HCT116 (cell line): Measurements from ENCODE around the gene RAD51D. TPM values are rescaled to one million over a fixed set of nuclear protein-coding genes. Genes with fewer than 3 reads are reported as not detected.

Source experiments
- ATAC-seq: fragments of 200-7000 bp; cut with Tn5 transposase; 2 replicates; pipeline ENCODE4 v1.9.1; 2020; ENCODE audit warnings: mild to moderate bottlenecking, moderate library complexity
- BruUV-seq: library from RNA; stranded (reverse); fragments of 400-500 nt; replicated peaks from 2 replicates; lab custom pipeline; 2021; lab: Mats Ljungman, UMichigan
- CTCF ChIA-PET: fragments of 300-600 bp; sonication (Branson Sonifier 250); formaldehyde crosslinking; loops from one replicate; lab custom pipeline; 2021; ENCODE audit warnings: antibody characterized with exemption; lab: Charles Lee
- POLR2A ChIA-PET: fragments of 300-600, 350-600 bp; sonication (Branson Sonifier 250); formaldehyde crosslinking; loops from one replicate; lab custom pipeline; 2021; ENCODE audit warnings: antibody characterized with exemption; lab: Charles Lee
- RAD21 ChIA-PET, 2 experiments: fragments of 300-600 bp; sonication (Branson Sonifier 250); formaldehyde crosslinking; loops; one replicate each; lab custom pipeline; 2023; ENCODE audit warnings: low total read pairs in 2 of 2; ENCODE audit not compliant: uncharacterized antibody in 2 of 2, unreplicated experiment in 2 of 2, low non-redundant PET in 1 of 2; lab: Charles Lee
- DNase-seq: peaks from one replicate; pipeline ENCODE4 v3.0.0-alpha.2; 2010; ENCODE audit warnings: low read depth, low spot score
- H2AFZ ChIP-seq: fragments of 200-600 bp; shearing (Covaris generic), sonication (generic); 2 replicates; pipeline ENCODE4 v1.6.1; 2017; ENCODE audit warnings: low read depth, mixed run types, mixed read lengths, antibody characterized with exemption, low read length; ENCODE audit not compliant: poor library complexity, severe bottlenecking
- H3K27ac ChIP-seq: 2 replicates; pipeline ENCODE4 v1.5.1; 2012; ENCODE audit warnings: low read depth, low read length
- H3K27me3 ChIP-seq: fragments of 200-600 bp; sonication (generic); 2 replicates; pipeline ENCODE4 v1.6.1; 2016; ENCODE audit warnings: mixed run types, low read length, mixed read lengths; ENCODE audit not compliant: insufficient read depth
- H3K36me3 ChIP-seq, 2 experiments: fragments of 200-500 bp in 1 of 2; fragments of 200-600 bp in 1 of 2; sonication (Bioruptor generic) in 1 of 2; sonication (generic) in 1 of 2; 2 replicates each; pipeline versions ENCODE4 v1.5.1 to v1.6.1; 2014 to 2016; ENCODE audit warnings: low read length in 2 of 2, inconsistent platforms in 1 of 2, mixed read lengths in 1 of 2, mixed run types in 1 of 2; ENCODE audit not compliant: insufficient read depth in 2 of 2, control insufficient read depth in 1 of 2
- H3K4me1 ChIP-seq, 2 experiments: fragments of 200-600 bp in 1 of 2; sonication (generic) in 1 of 2; 2 replicates each; pipeline versions ENCODE4 v1.5.1 to v1.6.1; 2012 to 2017; ENCODE audit warnings: low read length in 2 of 2, inconsistent platforms in 1 of 2, mild to moderate bottlenecking in 1 of 2, mixed read lengths in 1 of 2, mixed run types in 1 of 2, moderate library complexity in 1 of 2; ENCODE audit not compliant: insufficient read depth in 2 of 2, control insufficient read depth in 1 of 2
- H3K4me2 ChIP-seq: fragments of 200-600 bp; sonication (generic); 2 replicates; pipeline ENCODE4 v1.6.1; 2017; ENCODE audit warnings: mixed run types, low read length, mixed read lengths
- H3K4me3 ChIP-seq, 2 experiments: fragments of 200-600 bp in 1 of 2; sonication (generic) in 1 of 2; replicated peaks in 1 of 2; 2 replicates each; pipeline ENCODE4 v1.5.1; 2011 to 2016; ENCODE audit warnings: low read length in 2 of 2, control low read depth in 1 of 2, low read depth in 1 of 2, mild to moderate bottlenecking in 1 of 2, mixed read lengths in 1 of 2, mixed run types in 1 of 2
- H3K79me2 ChIP-seq: fragments of 200-600 bp; sonication (generic); 2 replicates; pipeline ENCODE4 v1.6.1; 2017; ENCODE audit warnings: mild to moderate bottlenecking, mixed run types, low read length, moderate library complexity, mixed read lengths; ENCODE audit not compliant: insufficient read depth
- H3K9ac ChIP-seq: fragments of 200-600 bp; sonication (generic); 2 replicates; pipeline ENCODE4 v1.6.1; 2016; ENCODE audit warnings: low read length, mixed read lengths
- H3K9me2 ChIP-seq: fragments of 200-600 bp; sonication (generic), shearing (Covaris generic); 2 replicates; pipeline ENCODE4 v1.6.1; 2017; ENCODE audit warnings: mixed run types, mild to moderate bottlenecking, moderate library complexity; ENCODE audit not compliant: insufficient read depth
- H3K9me3 ChIP-seq, 2 experiments: fragments of 200-500 bp in 1 of 2; fragments of 200-600 bp in 1 of 2; sonication (Bioruptor generic) in 1 of 2; sonication (generic) in 1 of 2; 2 replicates each; pipeline ENCODE4 v1.6.1; 2014 to 2017; ENCODE audit warnings: low read length in 2 of 2, mixed read lengths in 2 of 2, inconsistent platforms in 1 of 2, low read depth in 1 of 2, mild to moderate bottlenecking in 1 of 2, mixed run types in 1 of 2, moderate library complexity in 1 of 2; ENCODE audit not compliant: control insufficient read depth in 1 of 2, insufficient read depth in 1 of 2
- H4K20me1 ChIP-seq: fragments of 200-600 bp; sonication (generic), shearing (Covaris generic); 2 replicates; pipeline ENCODE4 v1.6.1; 2017; ENCODE audit warnings: mixed run types, mild to moderate bottlenecking, moderate library complexity; ENCODE audit not compliant: insufficient read depth
- CBX3 ChIP-seq: IDR thresholded peaks from 2 replicates; pipeline ENCODE4 v1.6.1; 2012; ENCODE audit warnings: low read depth
- CTCF ChIP-seq, 3 experiments: fragments of 200-600 bp in 1 of 3; sonication (generic) in 1 of 3; IDR thresholded peaks in 2 of 3; conservative IDR thresholded peaks in 1 of 3; 2 replicates each; pipeline ENCODE4 v1.5.1; 2012 to 2017; ENCODE audit warnings: low read depth in 2 of 3, low read length in 2 of 3, antibody characterized with exemption in 1 of 3, borderline replicate concordance in 1 of 3, control low read depth in 1 of 3, mild to moderate bottlenecking in 1 of 3, mixed read lengths in 1 of 3, mixed run types in 1 of 3, moderate library complexity in 1 of 3; ENCODE audit not compliant: insufficient read depth in 1 of 3
- EGR1 ChIP-seq: IDR thresholded peaks from 2 replicates; pipeline ENCODE4 v1.6.1; 2012; ENCODE audit warnings: low read depth
- EZH2 ChIP-seq: fragments of 200-600 bp; sonication (generic); IDR thresholded peaks from 2 replicates; pipeline ENCODE4 v1.6.1; 2017; ENCODE audit warnings: antibody characterized with exemption, mixed run types
- FOSL1 ChIP-seq: IDR thresholded peaks from 2 replicates; pipeline ENCODE4 v1.6.1; 2012; ENCODE audit warnings: low read depth
- JUND ChIP-seq: IDR thresholded peaks from 2 replicates; pipeline ENCODE4 v1.6.1; 2012
- MAX ChIP-seq: IDR thresholded peaks from 2 replicates; pipeline ENCODE4 v1.6.1; 2012
- POLR2A ChIP-seq: IDR thresholded peaks from 2 replicates; pipeline ENCODE4 v1.7.0; 2011; ENCODE audit warnings: borderline replicate concordance; ENCODE audit not compliant: insufficient read depth, insufficient read length; ENCODE audit errors: extremely low read depth
- RAD21 ChIP-seq: IDR thresholded peaks from 2 replicates; pipeline ENCODE4 v1.6.1; 2012; ENCODE audit warnings: low read depth, mild to moderate bottlenecking
- SRF ChIP-seq: IDR thresholded peaks from 2 replicates; pipeline ENCODE4 v1.6.1; 2012; ENCODE audit warnings: low read depth
- YY1 ChIP-seq: IDR thresholded peaks from 2 replicates; pipeline ENCODE4 v1.6.1; 2011; ENCODE audit warnings: low read length, low read depth, moderate library complexity, mild to moderate bottlenecking; ENCODE audit not compliant: insufficient replicate concordance; ENCODE audit errors: extremely low read depth
- ZBTB33 ChIP-seq: IDR thresholded peaks from 2 replicates; pipeline ENCODE4 v1.6.1; 2011; ENCODE audit warnings: mild to moderate bottlenecking, low read length, moderate library complexity; ENCODE audit not compliant: insufficient replicate concordance; ENCODE audit errors: extremely low read depth
- ZFX ChIP-seq: fragments of 450-650 bp; IDR thresholded peaks from 2 replicates; pipeline ENCODE4 v1.6.1; 2017
- ZNF274 ChIP-seq: fragments of 200-500 bp; sonication (Bioruptor generic); IDR thresholded peaks from 2 replicates; pipeline ENCODE4 v1.6.1; 2014; ENCODE audit warnings: mild to moderate bottlenecking, low read depth, low read length, inconsistent platforms
- intact Hi-C: fragments of 100-400 bp; cut with micrococcal nuclease; formaldehyde crosslinking; loops from 2 replicates; pipeline ENCODE4 v1.10.0; 2022
- total RNA-seq: library from RNA; stranded (reverse); gene quantifications from one replicate; pipeline ENCODE4 v1.2.1, GENCODE V29; 2021; ENCODE audit not compliant: unreplicated experiment

The RAD51D gene
- total RNA-seq, 1 experiment from 2014 or later, result 12.9 TPM

GRCh38 chr17:35062308-35062707, 57.4 kb downstream of the RAD51D start (continued):
- no peak for TF ChIP-seq ZBTB33
- no peak for TF ChIP-seq YY1
- no peak for TF ChIP-seq ZNF274
- no peak for TF ChIP-seq EGR1
- no peak for TF ChIP-seq JUND
- no peak for TF ChIP-seq FOSL1
- no peak for TF ChIP-seq RAD21

- POLR2A ChIA-PET, result no interaction called here
- DNase-seq, result no peak
- H3K79me2 ChIP-seq, result peaks cover 26% of the 10 kb centered on the region
- intact Hi-C loops, result no loop called here
- H3K27me3 ChIP-seq, result no peaks in the 10 kb centered on the region
- no peaks in the 10 kb centered on the region for H4K20me1 ChIP-seq
- CTCF ChIA-PET, result no interaction called here
- 0 out of 4 replicates have a peak, but pooled peaks cover 0 to 2% of the 10 kb centered on the region in 2 experiments for H3K36me3 ChIP-seq
- H3K9me3 ChIP-seq, result no peaks in the 10 kb centered on the region
- peaks cover 18 to 23% of the 10 kb centered on the region in 2 experiments for H3K4me1 ChIP-seq
- no TSS peak for BruUV-seq
- RAD21 ChIA-PET, result no interaction called here
- H3K27ac ChIP-seq, result no peak overlapping the region
- peak overlapping the region; percentile 21 for H3K4me2 ChIP-seq
- ATAC-seq, result no peak
- no peak overlapping the region for H3K9ac ChIP-seq
- no peaks in the 10 kb centered on the region for H3K9me2 ChIP-seq
- H3K4me3 ChIP-seq, result no peak overlapping the region
- TF ChIP-seq JUND (no peak), MAX (no peak), POLR2A (no peak), CBX3 (no peak), CTCF (IDR thresholded peaks at IDR 0.05 in 2 of 3, conservative IDR thresholded peaks at IDR 0.05 in 1 of 3; ENCODE audit: borderline replicate concordance in 1 of 3, insufficient read depth in 1 of 3, low read depth in 2 of 3, low read length in 2 of 3) (no peak), ZFX (no peak), SRF (no peak), FOSL1 (no peak), EZH2 (no peak)
- no peak overlapping the region for H2AFZ ChIP-seq
Measured at GRCh38 chr17:35057332-35057915, 62.2 kb downstream of the RAD51D start.
